HepG2 (cell line): ENCODE data around the gene KHK. TPM values are rescaled to one million over a fixed set of nuclear protein-coding genes. Genes with fewer than 3 reads are reported as not detected.
A peak's percentile ranks its signal among the peaks of the same experiment; 100 is the strongest.

Experiments
- ATAC-seq: fragments of 200-7000 bp; cut with Tn5 transposase; 3 replicates; pipeline ENCODE4 v1.9.1; 2020; ENCODE audit warnings: mild to moderate bottlenecking, moderate library complexity
- BruUV-seq: library from RNA; stranded (reverse); fragments of 400-500 nt; replicated peaks from 2 replicates; lab custom pipeline; 2021; lab: Mats Ljungman, UMichigan
- CTCF ChIA-PET: fragments of 300-600 bp; formaldehyde crosslinking; extraction: SDS; loops from one replicate; lab custom pipeline; 2021; ENCODE audit warnings: low total read pairs, inconsistent platforms, low intra/inter-chr PET ratio; lab: Yijun Ruan, JAX
- POLR2A ChIA-PET: fragments of 350-600 bp; sonication (Branson Sonifier 250); formaldehyde crosslinking; loops from one replicate; lab custom pipeline; 2020; ENCODE audit warnings: antibody characterized with exemption, inconsistent platforms; lab: Yijun Ruan, JAX
- DNase-seq: peaks from one replicate; pipeline ENCODE4 v3.0.0-alpha.2; 2015; ENCODE audit warnings: low spot score
- FAIRE-seq: peaks from 3 replicates; lab custom pipeline; 2011; peaks lifted over from hg19 to GRCh38; lab: Jason Lieb, UNC
- H2AFZ ChIP-seq: one replicate; pipeline ENCODE4 v1.6.1; 2011; ENCODE audit warnings: low read length, inconsistent platforms
- H3K27ac ChIP-seq: fragments of 300-600 bp; 3 replicates; pipeline ENCODE4 v1.8.0; 2011; ENCODE audit warnings: mixed run types, mild to moderate bottlenecking, mixed read lengths, low read length, inconsistent platforms; ENCODE audit not compliant: insufficient read depth; ENCODE audit errors: extremely low read length
- H3K27me3 ChIP-seq, 2 experiments: fragments of 200-600 bp in 1 of 2; 2 replicates in 1 of 2; 3 replicates in 1 of 2; pipeline versions ENCODE4 v1.6.0 to v1.8.0; 2011; ENCODE audit warnings: low read length in 2 of 2, mild to moderate bottlenecking in 2 of 2, moderate library complexity in 2 of 2, inconsistent platforms in 1 of 2; ENCODE audit not compliant: insufficient read depth in 2 of 2, control insufficient read depth in 1 of 2
- H3K36me3 ChIP-seq, 2 experiments: fragments of 200-600 bp in 1 of 2; replicated peaks in 1 of 2; 2 replicates in 1 of 2; 3 replicates in 1 of 2; pipeline versions ENCODE4 v1.5.1 to v1.8.0; 2011; ENCODE audit warnings: low read length in 2 of 2, inconsistent platforms in 1 of 2; ENCODE audit not compliant: insufficient read depth in 2 of 2, control insufficient read depth in 1 of 2
- H3K4me1 ChIP-seq: 2 replicates; pipeline ENCODE4 v1.5.1; 2012; ENCODE audit warnings: low read length, inconsistent platforms; ENCODE audit not compliant: insufficient read depth
- H3K4me2 ChIP-seq: 2 replicates; pipeline ENCODE4 v1.6.0; 2011; ENCODE audit warnings: low read depth, low read length, inconsistent platforms
- H3K4me3 ChIP-seq, 3 experiments: fragments of 200-600 bp in 1 of 3; sonication (generic), shearing (Covaris generic) in 1 of 3; replicated peaks in 1 of 3; 2 replicates each; pipeline ENCODE4 v1.5.1; 2011 to 2016; ENCODE audit warnings: low read length in 3 of 3, inconsistent platforms in 2 of 3, low read depth in 2 of 3, mild to moderate bottlenecking in 2 of 3, control low read depth in 1 of 3, mixed read lengths in 1 of 3; ENCODE audit not compliant: insufficient read depth in 1 of 3
- H3K79me2 ChIP-seq: one replicate; pipeline ENCODE4 v1.6.1; 2011; ENCODE audit warnings: low read length, inconsistent platforms; ENCODE audit not compliant: insufficient read depth
- H3K9ac ChIP-seq: 2 replicates; pipeline ENCODE4 v1.6.0; 2011; ENCODE audit warnings: mild to moderate bottlenecking, low read depth, low read length, inconsistent platforms; ENCODE audit not compliant: insufficient read depth
- H3K9me3 ChIP-seq: 2 replicates; pipeline ENCODE4 v1.5.1; 2012; ENCODE audit warnings: mild to moderate bottlenecking, low read length
- H4K20me1 ChIP-seq: 2 replicates; pipeline ENCODE4 v1.6.0; 2011; ENCODE audit warnings: inconsistent platforms, mild to moderate bottlenecking, low read length, moderate library complexity; ENCODE audit not compliant: insufficient read depth
- ISL2 ChIP-seq: sonication (generic); formaldehyde crosslinking; IDR thresholded peaks from 2 replicates; pipeline ENCODE4 v1.5.0; 2020; ENCODE audit warnings: missing genetic modification reagents
- KDM2A ChIP-seq: sonication (generic); formaldehyde crosslinking; IDR thresholded peaks from 2 replicates; pipeline ENCODE4 v1.4.0; 2020; ENCODE audit warnings: low read depth, missing genetic modification reagents, borderline replicate concordance
- MYC ChIP-seq: sonication (generic); formaldehyde crosslinking; IDR thresholded peaks from 2 replicates; pipeline ENCODE4 v1.9.0; 2021; ENCODE audit warnings: missing genetic modification reagents, borderline replicate concordance
- SNRNP70 ChIP-seq: fragments of 200-400 bp; formaldehyde crosslinking; IDR thresholded peaks from 2 replicates; pipeline ENCODE4 v1.6.1; 2017; ENCODE audit warnings: mild to moderate bottlenecking, low read depth, low read length, moderate library complexity
- SP5 ChIP-seq: IDR thresholded peaks from 2 replicates; pipeline ENCODE4 v1.6.1; 2016; ENCODE audit warnings: low read depth, borderline replicate concordance
- SSRP1 ChIP-seq: IDR thresholded peaks from 2 replicates; pipeline ENCODE4 v1.6.1; 2016; ENCODE audit warnings: control low read depth
- TAF1 ChIP-seq: sonication (generic); formaldehyde crosslinking; IDR thresholded peaks from 2 replicates; pipeline ENCODE4 v1.4.0; 2020; ENCODE audit warnings: missing genetic modification reagents
- ZNF263 ChIP-seq: sonication (generic); formaldehyde crosslinking; IDR thresholded peaks from 2 replicates; pipeline ENCODE4 v1.4.0; 2020; ENCODE audit warnings: missing genetic modification reagents
- WGBS: methylation state at CpG from one replicate; pipeline ENCODE4 v1.1.6; 2017; ENCODE audit warnings: low lambda C conversion rate; 5-methylcytosine and 5-hydroxymethylcytosine counted together
- in situ Hi-C: cut with HindIII; loops from 2 replicates; pipeline ENCODE4 v1.10.0; 2017; ENCODE audit warnings: low pct_unique_long_range_greater_than_20kb; ENCODE audit not compliant: extremely low pct_ligation_motif_present
- intact Hi-C: fragments of 100-400 bp; cut with micrococcal nuclease; formaldehyde crosslinking; loops from one replicate; pipeline ENCODE4 v1.10.0; 2022; ENCODE audit not compliant: unreplicated experiment
- polyA plus RNA-seq, 8 experiments: library from polyadenylated mRNA; depleted of rRNA in 3 of 8; stranded (reverse) in 7 of 8; unstranded in 1 of 8; fragments of >200 nt; fragmentation: Illumina TruSeq in 4 of 8; extraction: Trizol in 4 of 8; gene quantifications; 2 replicates each; pipeline versions ENCODE4 v1.2.1 to v1.2.3, GENCODE V29; 2011 to 2016; ENCODE audit warnings: low read depth in 4 of 8, missing spikeins in 1 of 8, mixed read lengths in 1 of 8; ENCODE audit not compliant: insufficient read depth in 1 of 8
- total RNA-seq, 5 experiments: library from RNA; depleted of rRNA; stranded (reverse); fragments of >200 nt; fragmentation: Illumina TruSeq; extraction: Trizol; gene quantifications; 2 replicates each; pipeline ENCODE4 v1.2.3, GENCODE V29; 2016; ENCODE audit warnings: low read depth in 1 of 5
- TF ChIP-seq, protein P1 (sequence below): sonication (generic); formaldehyde crosslinking; IDR thresholded peaks from 2 replicates; pipeline ENCODE4 v1.5.1; 2020; ENCODE audit warnings: missing genetic modification reagents, mild to moderate bottlenecking, borderline replicate concordance
- TF ChIP-seq, protein P2 (sequence below): sonication (generic); formaldehyde crosslinking; IDR thresholded peaks from 2 replicates; pipeline ENCODE4 v1.4.0; 2020; ENCODE audit warnings: missing genetic modification reagents
- TF ChIP-seq, protein P3 (sequence below): sonication (generic); formaldehyde crosslinking; IDR thresholded peaks from 2 replicates; pipeline ENCODE4 v1.4.0; 2020; ENCODE audit warnings: missing genetic modification reagents

KHK gene
- total and polyA plus RNA-seq, 2 of the 13 experiments (the other 11 are each of a cell fraction or from before 2014, with no cell fraction given): 40.9 to 99.2 TPM

DNA sequence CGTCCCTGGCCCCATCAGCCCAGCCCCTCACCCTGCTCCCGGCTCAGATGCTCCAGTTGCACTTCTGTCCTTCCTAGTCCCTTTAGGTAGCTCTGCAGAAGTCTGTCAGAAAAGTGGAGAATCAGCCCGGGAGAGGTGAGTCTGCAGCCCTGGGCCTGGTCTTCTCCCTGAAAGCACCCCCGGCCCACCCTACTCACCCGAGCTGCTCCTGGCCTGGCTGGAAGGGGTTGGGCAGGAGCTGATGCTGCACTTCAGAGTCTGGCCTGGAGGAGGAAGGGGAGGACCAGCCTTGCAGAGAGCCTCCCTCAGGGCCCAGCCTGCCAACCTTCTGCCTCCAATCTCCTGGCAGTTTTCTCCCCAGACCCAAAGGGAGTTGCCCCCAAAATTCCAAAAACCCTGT, 15.8 kb downstream of the KHK start:
- in situ Hi-C loops: no loop called here
- no TSS peak for BruUV-seq
- 85% methylated on average over 4 of the region's 5 CpGs for WGBS
- no peak for TF ChIP-seq ISL2
- no peak for TF ChIP-seq TAF1
- TF ChIP-seq SNRNP70: no peak
- TF ChIP-seq, protein P1, sequence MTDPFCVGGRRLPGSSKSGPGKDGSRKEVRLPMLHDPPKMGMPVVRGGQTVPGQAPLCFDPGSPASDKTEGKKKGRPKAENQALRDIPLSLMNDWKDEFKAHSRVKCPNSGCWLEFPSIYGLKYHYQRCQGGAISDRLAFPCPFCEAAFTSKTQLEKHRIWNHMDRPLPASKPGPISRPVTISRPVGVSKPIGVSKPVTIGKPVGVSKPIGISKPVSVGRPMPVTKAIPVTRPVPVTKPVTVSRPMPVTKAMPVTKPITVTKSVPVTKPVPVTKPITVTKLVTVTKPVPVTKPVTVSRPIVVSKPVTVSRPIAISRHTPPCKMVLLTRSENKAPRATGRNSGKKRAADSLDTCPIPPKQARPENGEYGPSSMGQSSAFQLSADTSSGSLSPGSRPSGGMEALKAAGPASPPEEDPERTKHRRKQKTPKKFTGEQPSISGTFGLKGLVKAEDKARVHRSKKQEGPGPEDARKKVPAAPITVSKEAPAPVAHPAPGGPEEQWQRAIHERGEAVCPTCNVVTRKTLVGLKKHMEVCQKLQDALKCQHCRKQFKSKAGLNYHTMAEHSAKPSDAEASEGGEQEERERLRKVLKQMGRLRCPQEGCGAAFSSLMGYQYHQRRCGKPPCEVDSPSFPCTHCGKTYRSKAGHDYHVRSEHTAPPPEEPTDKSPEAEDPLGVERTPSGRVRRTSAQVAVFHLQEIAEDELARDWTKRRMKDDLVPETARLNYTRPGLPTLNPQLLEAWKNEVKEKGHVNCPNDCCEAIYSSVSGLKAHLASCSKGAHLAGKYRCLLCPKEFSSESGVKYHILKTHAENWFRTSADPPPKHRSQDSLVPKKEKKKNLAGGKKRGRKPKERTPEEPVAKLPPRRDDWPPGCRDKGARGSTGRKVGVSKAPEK (CRISPR knock-in tag): no peak
- 0 out of 2 replicates have a peak, but pooled peaks have one; percentile 15 for TF ChIP-seq KDM2A (CRISPR knock-in tag)
- no peak for TF ChIP-seq SP5 (CRISPR knock-in tag)
- TF ChIP-seq ZNF263 (CRISPR knock-in tag): peak; percentile 93
- TF ChIP-seq, protein P2, sequence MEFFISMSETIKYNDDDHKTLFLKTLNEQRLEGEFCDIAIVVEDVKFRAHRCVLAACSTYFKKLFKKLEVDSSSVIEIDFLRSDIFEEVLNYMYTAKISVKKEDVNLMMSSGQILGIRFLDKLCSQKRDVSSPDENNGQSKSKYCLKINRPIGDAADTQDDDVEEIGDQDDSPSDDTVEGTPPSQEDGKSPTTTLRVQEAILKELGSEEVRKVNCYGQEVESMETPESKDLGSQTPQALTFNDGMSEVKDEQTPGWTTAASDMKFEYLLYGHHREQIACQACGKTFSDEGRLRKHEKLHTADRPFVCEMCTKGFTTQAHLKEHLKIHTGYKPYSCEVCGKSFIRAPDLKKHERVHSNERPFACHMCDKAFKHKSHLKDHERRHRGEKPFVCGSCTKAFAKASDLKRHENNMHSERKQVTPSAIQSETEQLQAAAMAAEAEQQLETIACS (CRISPR knock-in tag): no peak
- no peak for TF ChIP-seq MYC (CRISPR knock-in tag)
- TF ChIP-seq, protein P3, sequence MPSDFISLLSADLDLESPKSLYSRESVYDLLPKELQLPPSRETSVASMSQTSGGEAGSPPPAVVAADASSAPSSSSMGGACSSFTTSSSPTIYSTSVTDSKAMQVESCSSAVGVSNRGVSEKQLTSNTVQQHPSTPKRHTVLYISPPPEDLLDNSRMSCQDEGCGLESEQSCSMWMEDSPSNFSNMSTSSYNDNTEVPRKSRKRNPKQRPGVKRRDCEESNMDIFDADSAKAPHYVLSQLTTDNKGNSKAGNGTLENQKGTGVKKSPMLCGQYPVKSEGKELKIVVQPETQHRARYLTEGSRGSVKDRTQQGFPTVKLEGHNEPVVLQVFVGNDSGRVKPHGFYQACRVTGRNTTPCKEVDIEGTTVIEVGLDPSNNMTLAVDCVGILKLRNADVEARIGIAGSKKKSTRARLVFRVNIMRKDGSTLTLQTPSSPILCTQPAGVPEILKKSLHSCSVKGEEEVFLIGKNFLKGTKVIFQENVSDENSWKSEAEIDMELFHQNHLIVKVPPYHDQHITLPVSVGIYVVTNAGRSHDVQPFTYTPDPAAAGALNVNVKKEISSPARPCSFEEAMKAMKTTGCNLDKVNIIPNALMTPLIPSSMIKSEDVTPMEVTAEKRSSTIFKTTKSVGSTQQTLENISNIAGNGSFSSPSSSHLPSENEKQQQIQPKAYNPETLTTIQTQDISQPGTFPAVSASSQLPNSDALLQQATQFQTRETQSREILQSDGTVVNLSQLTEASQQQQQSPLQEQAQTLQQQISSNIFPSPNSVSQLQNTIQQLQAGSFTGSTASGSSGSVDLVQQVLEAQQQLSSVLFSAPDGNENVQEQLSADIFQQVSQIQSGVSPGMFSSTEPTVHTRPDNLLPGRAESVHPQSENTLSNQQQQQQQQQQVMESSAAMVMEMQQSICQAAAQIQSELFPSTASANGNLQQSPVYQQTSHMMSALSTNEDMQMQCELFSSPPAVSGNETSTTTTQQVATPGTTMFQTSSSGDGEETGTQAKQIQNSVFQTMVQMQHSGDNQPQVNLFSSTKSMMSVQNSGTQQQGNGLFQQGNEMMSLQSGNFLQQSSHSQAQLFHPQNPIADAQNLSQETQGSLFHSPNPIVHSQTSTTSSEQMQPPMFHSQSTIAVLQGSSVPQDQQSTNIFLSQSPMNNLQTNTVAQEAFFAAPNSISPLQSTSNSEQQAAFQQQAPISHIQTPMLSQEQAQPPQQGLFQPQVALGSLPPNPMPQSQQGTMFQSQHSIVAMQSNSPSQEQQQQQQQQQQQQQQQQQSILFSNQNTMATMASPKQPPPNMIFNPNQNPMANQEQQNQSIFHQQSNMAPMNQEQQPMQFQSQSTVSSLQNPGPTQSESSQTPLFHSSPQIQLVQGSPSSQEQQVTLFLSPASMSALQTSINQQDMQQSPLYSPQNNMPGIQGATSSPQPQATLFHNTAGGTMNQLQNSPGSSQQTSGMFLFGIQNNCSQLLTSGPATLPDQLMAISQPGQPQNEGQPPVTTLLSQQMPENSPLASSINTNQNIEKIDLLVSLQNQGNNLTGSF (CRISPR knock-in tag): no peak
- no peak for TF ChIP-seq SSRP1 (CRISPR knock-in tag)

More for the DNA sequence above, 15.8 kb downstream of the KHK start:
- H3K4me1 ChIP-seq: no peaks in the 10 kb centered on the region
- ChIA-PET POLR2A (interaction anchor here (1.0 to 2.0 kb wide), 6 partner anchors 10 to 92 kb away, joined by 3 to 8 read pairs (median 4); partner anchors contain the start of gene PREB), CTCF (interaction anchor here (1.1 kb wide), 1 partner anchor 90 kb away, joined by 5 read pairs; no protein-coding TSS in a partner anchor)
- H4K20me1 ChIP-seq: no peaks in the 10 kb centered on the region
- no peaks in the 10 kb centered on the region for H3K27me3 ChIP-seq
- no peak overlapping the region for H3K4me2 ChIP-seq
- no peak overlapping the region for H3K27ac ChIP-seq
- no peak overlapping the region for H3K4me3 ChIP-seq
- ATAC-seq (peak; percentile 39), FAIRE-seq (no peak), DNase-seq (no peak)
- no peaks in the 10 kb centered on the region for H3K9me3 ChIP-seq
- no peak overlapping the region for H3K9ac ChIP-seq
- H3K79me2 ChIP-seq: no peaks in the 10 kb centered on the region
- peaks cover 2 to 24% of the 10 kb centered on the region in 2 experiments for H3K36me3 ChIP-seq
- intact Hi-C loops: no loop called here
- no peak overlapping the region for H2AFZ ChIP-seq
